Left colon (tissue), 2 donors: ENCODE results near the gene TMEM169. TPM values are rescaled to one million over a fixed set of nuclear protein-coding genes. Genes with fewer than 3 reads are reported as not detected.
A peak's percentile ranks its signal among the peaks of the same experiment; 100 is the strongest.
"Not testable (repeated sequence)": the region's sequence is repeated elsewhere in the genome, so short reads cannot be mapped to it uniquely, and the experiment has no call there.

Experiments used
- ATAC-seq: fragments of 200-7000 bp; cut with Tn5 transposase; one replicate; pipeline ENCODE4 v1.9.1; 2020; ENCODE audit warnings: mild to moderate bottlenecking, moderate library complexity
- DNase-seq, 2 donors: peaks; one replicate each; pipeline ENCODE4 v3.0.0-alpha.2; 2020
- intact Hi-C, 2 donors: fragments of 100-400 bp; cut with DNase I in 1 of 2; cut with micrococcal nuclease in 1 of 2; formaldehyde crosslinking; loops; one replicate each; pipeline versions ENCODE4 v1.11.2 to v1.14.0; 2022; cut with DNase I, micrococcal nuclease
- total RNA-seq, 2 donors: library from RNA; stranded (reverse); fragmentation: NEBNext Ultra II Directional; extraction: Animal tissue kit (Norgen Biotek cat#: 25700); gene quantifications; one replicate each; pipeline ENCODE4 v1.2.1, GENCODE V29; 2021
- donor health status: DM: no; HTN: no; CAD: no.
- donor health status: DM: yes; HTN: yes; CAD: no.

The TMEM169 gene
- total RNA-seq, 2 donors from 2014 or later: 0.22 to 0.37 TPM

- ATAC-seq (no peak), DNase-seq (no peak)
- intact Hi-C loops: no loop called here
Observed at GRCh38 chr2:216069028-216069427, 12.7 kb upstream of the TMEM169 start.

- DNase-seq (no peak), ATAC-seq (no peak)
Observed at GRCh38 chr2:216070195-216070594, 11.5 kb upstream of the TMEM169 start.

GRCh38 chr2:216071111-216071851 lies 10.4 kb upstream of the TMEM169 start:
- intact Hi-C loops: no loop called here
- ATAC-seq (no peak), DNase-seq (no peak)

More at GRCh38 chr2:216070195-216070594, 11.5 kb upstream of the TMEM169 start:
- intact Hi-C loops: no loop called here

- ATAC-seq (no peak), DNase-seq (no peak)
- intact Hi-C loops: no loop called here
Observed at GRCh38 chr2:216072473-216072872, 9.2 kb upstream of the TMEM169 start.

GRCh38 chr2:216073773-216074172 lies 7.9 kb upstream of the TMEM169 start:
- intact Hi-C loops: no loop called here
- ATAC-seq: no peak
- no peak for DNase-seq

GRCh38 chr2:216074380-216074779 lies 7.3 kb upstream of the TMEM169 start:
- intact Hi-C loops: no loop called here
- DNase-seq (no peak), ATAC-seq (no peak)

- no peak for ATAC-seq
- intact Hi-C loops: no loop called here
- no peak for DNase-seq
Observed at GRCh38 chr2:216074794-216075193, 6.9 kb upstream of the TMEM169 start.

GRCh38 chr2:216075510-216076485 lies 5.9 kb upstream of the TMEM169 start:
- DNase-seq (no peak), ATAC-seq (peak; percentile 88)
- intact Hi-C loops: no loop called here

GRCh38 chr2:216078776-216079175 lies 2.9 kb upstream of the TMEM169 start:
- ATAC-seq (no peak), DNase-seq (no peak)
- intact Hi-C loops: no loop called here

- intact Hi-C loops, ATAC-seq: not testable (repeated sequence)
Observed at GRCh38 chr2:216080048-216080447, 1.7 kb upstream of the TMEM169 start.

GRCh38 chr2:216081012-216081411 lies 707 bp upstream of the TMEM169 start:
- ATAC-seq (no peak), DNase-seq (no peak)
- intact Hi-C loops: no loop called here

More at GRCh38 chr2:216080048-216080447, 1.7 kb upstream of the TMEM169 start:
- DNase-seq: not testable (repeated sequence)

GRCh38 chr2:216082117-216082711 lies 495 bp downstream of the TMEM169 start:
- ATAC-seq (no peak), DNase-seq (no peak)
- intact Hi-C loops: no loop called here

- no peak for ATAC-seq
- intact Hi-C loops: no loop called here
Observed at GRCh38 chr2:216082805-216083204, 1.1 kb downstream of the TMEM169 start.

GRCh38 chr2:216083464-216084281 lies 2.0 kb downstream of the TMEM169 start:
- intact Hi-C loops: no loop called here
- ATAC-seq: no peak
- no peak for DNase-seq

More at GRCh38 chr2:216082805-216083204, 1.1 kb downstream of the TMEM169 start:
- peak in 1 of 2 donors; percentile 27 for DNase-seq

- intact Hi-C loops: no loop called here
- ATAC-seq (no peak), DNase-seq (no peak)
Observed at GRCh38 chr2:216084547-216084946, 2.8 kb downstream of the TMEM169 start.

GRCh38 chr2:216086207-216086893 lies 4.6 kb downstream of the TMEM169 start:
- intact Hi-C loops: no loop called here
- no peak for ATAC-seq
- no peak for DNase-seq

- ATAC-seq (peak; percentile 79), DNase-seq (no peak)
- intact Hi-C loops: no loop called here
Observed at GRCh38 chr2:216090369-216090786, 8.7 kb downstream of the TMEM169 start.

- intact Hi-C loops: no loop called here
- no peak for DNase-seq
- no peak for ATAC-seq
Observed at GRCh38 chr2:216092646-216093045, 10.9 kb downstream of the TMEM169 start.
